MCF 10A (cell line): ENCODE data around the gene FGR. TPM values are rescaled to one million over a fixed set of nuclear protein-coding genes. Genes with fewer than 3 reads are reported as not detected.
"Not testable (repeated sequence)": the region's sequence is repeated elsewhere in the genome, so short reads cannot be mapped to it uniquely, and the experiment has no call there.

Experiments used
- BruUV-seq: library from RNA; stranded (reverse); fragments of 400-500 nt; replicated peaks from 2 replicates; lab custom pipeline; 2021; lab: Mats Ljungman, UMichigan
- CTCF ChIA-PET: fragments of 300-600 bp; sonication (Branson Sonifier 250); formaldehyde crosslinking; extraction: SDS; loops from one replicate; lab custom pipeline; 2021; ENCODE audit warnings: antibody characterized with exemption, inconsistent platforms; lab: Yijun Ruan, JAX
- POLR2A ChIA-PET: fragments of 300-600, 350-650 bp; sonication (Branson Sonifier 250); formaldehyde crosslinking; extraction: SDS; loops from one replicate; lab custom pipeline; 2020; ENCODE audit warnings: antibody characterized with exemption, inconsistent platforms; lab: Yijun Ruan, JAX
- DNase-seq: peaks from one replicate; pipeline ENCODE4 v3.0.0-alpha.2; 2018; ENCODE audit not compliant: unreplicated experiment
- H3K27ac Mint-ChIP-seq: one replicate; pipeline ENCODE4 v1.8.0; 2022; ENCODE audit warnings: mild to moderate bottlenecking, low read depth, mixed read lengths; ENCODE audit not compliant: unreplicated experiment
- H3K27me3 Mint-ChIP-seq: one replicate; pipeline ENCODE4 v1.8.0; 2022; ENCODE audit warnings: mixed read lengths; ENCODE audit not compliant: insufficient read depth, unreplicated experiment
- H3K36me3 Mint-ChIP-seq: one replicate; pipeline ENCODE4 v1.8.0; 2022; ENCODE audit warnings: mild to moderate bottlenecking, moderate library complexity, mixed read lengths; ENCODE audit not compliant: insufficient read depth, unreplicated experiment
- H3K4me1 Mint-ChIP-seq: one replicate; pipeline ENCODE4 v1.8.0; 2022; ENCODE audit warnings: mixed read lengths; ENCODE audit not compliant: insufficient read depth, unreplicated experiment
- H3K4me3 Mint-ChIP-seq: one replicate; pipeline ENCODE4 v1.8.0; 2022; ENCODE audit warnings: mild to moderate bottlenecking, moderate library complexity, mixed read lengths; ENCODE audit not compliant: unreplicated experiment
- H3K9me3 Mint-ChIP-seq: one replicate; pipeline ENCODE4 v1.8.0; 2022; ENCODE audit warnings: mixed read lengths; ENCODE audit not compliant: unreplicated experiment
- intact Hi-C: fragments of 100-400 bp; cut with micrococcal nuclease; formaldehyde crosslinking; loops from 2 replicates; pipeline ENCODE4 v1.14.1; 2022
- total RNA-seq: library from RNA; stranded (reverse); gene quantifications from 2 replicates; pipeline ENCODE4 v1.2.3, GENCODE V29; 2022
- TF ChIP-seq, protein P1 (sequence below): fragments of 200-600 bp; IDR thresholded peaks from one replicate; pipeline ENCODE4 v1.8.0; 2022; ENCODE audit warnings: antibody characterized with exemption, mild to moderate bottlenecking; ENCODE audit not compliant: unreplicated experiment

The FGR gene
- total RNA-seq, 1 experiment from 2014 or later, result not detected

DNA sequence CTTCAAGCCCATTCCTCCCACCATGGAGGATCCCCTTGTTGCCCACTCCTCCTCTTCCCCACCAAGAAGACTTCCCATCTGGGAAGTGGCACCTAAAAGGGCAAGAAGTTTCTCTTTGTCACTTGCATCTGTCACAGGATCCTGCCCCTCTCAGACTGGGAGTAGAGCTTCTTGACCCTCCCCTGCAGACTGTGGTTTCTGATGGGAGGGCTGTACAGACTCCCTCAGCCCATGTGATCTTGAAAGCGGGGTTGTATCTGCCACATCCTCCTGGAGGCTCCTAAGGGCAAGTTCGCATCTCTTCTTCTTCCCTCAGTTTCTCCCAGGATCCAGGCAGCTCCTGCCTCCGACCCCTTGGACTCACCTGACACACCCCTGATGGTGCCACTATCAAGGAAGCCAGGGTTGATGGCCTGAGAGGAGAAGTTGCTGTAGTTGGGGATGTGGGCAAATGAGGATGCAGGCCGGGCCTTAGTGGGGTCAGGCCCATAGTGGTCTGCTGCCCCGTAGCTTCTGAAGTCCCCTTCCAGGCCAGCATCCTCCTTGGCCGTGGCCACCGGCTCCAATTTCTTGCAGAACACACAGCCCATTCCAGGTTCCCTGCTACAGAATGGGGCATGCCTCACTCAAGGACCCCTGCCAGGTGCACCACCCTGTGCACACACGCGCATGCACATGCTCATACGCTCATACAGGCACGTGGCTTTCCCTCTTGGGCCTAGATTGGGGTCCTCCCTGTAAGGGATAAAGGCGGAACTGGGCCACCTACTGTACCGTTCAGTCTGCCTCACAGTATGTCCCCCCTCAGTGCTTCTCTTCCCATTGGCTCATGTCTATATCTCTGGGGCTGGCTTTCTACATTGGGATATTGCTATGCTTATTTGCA, 11.4 kb downstream of the FGR start:
- BruUV-seq, result no TSS peak
- H3K27me3 Mint-ChIP-seq, result peaks cover 3% of the 10 kb centered on the region
- intact Hi-C loops, result no loop called here
- no peak overlapping the region for H3K4me3 Mint-ChIP-seq
- no peaks in the 10 kb centered on the region for H3K9me3 Mint-ChIP-seq
- POLR2A ChIA-PET, result no interaction called here
- peaks cover 6% of the 10 kb centered on the region for H3K4me1 Mint-ChIP-seq
- DNase-seq, result no peak
- H3K36me3 Mint-ChIP-seq, result no peaks in the 10 kb centered on the region
- no peak overlapping the region for H3K27ac Mint-ChIP-seq
- CTCF ChIA-PET, result interaction anchor here (0.6 to 1.5 kb wide), 5 partner anchors 15 to 102 kb away, joined by 3 to 6 read pairs (median 4); no protein-coding TSS in a partner anchor
- TF ChIP-seq, protein P1, sequence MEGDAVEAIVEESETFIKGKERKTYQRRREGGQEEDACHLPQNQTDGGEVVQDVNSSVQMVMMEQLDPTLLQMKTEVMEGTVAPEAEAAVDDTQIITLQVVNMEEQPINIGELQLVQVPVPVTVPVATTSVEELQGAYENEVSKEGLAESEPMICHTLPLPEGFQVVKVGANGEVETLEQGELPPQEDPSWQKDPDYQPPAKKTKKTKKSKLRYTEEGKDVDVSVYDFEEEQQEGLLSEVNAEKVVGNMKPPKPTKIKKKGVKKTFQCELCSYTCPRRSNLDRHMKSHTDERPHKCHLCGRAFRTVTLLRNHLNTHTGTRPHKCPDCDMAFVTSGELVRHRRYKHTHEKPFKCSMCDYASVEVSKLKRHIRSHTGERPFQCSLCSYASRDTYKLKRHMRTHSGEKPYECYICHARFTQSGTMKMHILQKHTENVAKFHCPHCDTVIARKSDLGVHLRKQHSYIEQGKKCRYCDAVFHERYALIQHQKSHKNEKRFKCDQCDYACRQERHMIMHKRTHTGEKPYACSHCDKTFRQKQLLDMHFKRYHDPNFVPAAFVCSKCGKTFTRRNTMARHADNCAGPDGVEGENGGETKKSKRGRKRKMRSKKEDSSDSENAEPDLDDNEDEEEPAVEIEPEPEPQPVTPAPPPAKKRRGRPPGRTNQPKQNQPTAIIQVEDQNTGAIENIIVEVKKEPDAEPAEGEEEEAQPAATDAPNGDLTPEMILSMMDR, result no peak

GRCh38 chr1:27622828-27623227, 12.2 kb downstream of the FGR start:
- POLR2A ChIA-PET, result no interaction called here
- Mint-ChIP-seq H3K4me3 (no peak overlapping the region), H3K27me3 (no peaks in the 10 kb centered on the region), H3K27ac (no peak overlapping the region), H3K4me1 (peaks cover 6% of the 10 kb centered on the region), H3K9me3 (no peaks in the 10 kb centered on the region), H3K36me3 (no peaks in the 10 kb centered on the region)
- intact Hi-C loops, result no loop called here
- TF ChIP-seq, protein P1, result no peak
- DNase-seq, result no peak
- no TSS peak for BruUV-seq
- CTCF ChIA-PET, result interaction anchor here (0.7 to 1.5 kb wide), 3 partner anchors 21 to 67 kb away, joined by 4 to 6 read pairs (median 4); no protein-coding TSS in a partner anchor

GRCh38 chr1:27621051-27621920, 13.7 kb downstream of the FGR start:
- Mint-ChIP-seq H3K9me3 (no peaks in the 10 kb centered on the region), H3K4me1 (peaks cover 3% of the 10 kb centered on the region), H3K36me3 (no peaks in the 10 kb centered on the region), H3K4me3 (no peak overlapping the region), H3K27ac (no peak overlapping the region), H3K27me3 (no peaks in the 10 kb centered on the region)
- intact Hi-C loops, result no loop called here
- BruUV-seq, result no TSS peak
- TF ChIP-seq, protein P1, result no peak
- CTCF ChIA-PET, result interaction anchor here (0.9 to 2.2 kb wide), 5 partner anchors 15 to 65 kb away, joined by 4 to 10 read pairs (median 5); no protein-coding TSS in a partner anchor
- POLR2A ChIA-PET, result no interaction called here
- DNase-seq, result peak; percentile 85

DNA sequence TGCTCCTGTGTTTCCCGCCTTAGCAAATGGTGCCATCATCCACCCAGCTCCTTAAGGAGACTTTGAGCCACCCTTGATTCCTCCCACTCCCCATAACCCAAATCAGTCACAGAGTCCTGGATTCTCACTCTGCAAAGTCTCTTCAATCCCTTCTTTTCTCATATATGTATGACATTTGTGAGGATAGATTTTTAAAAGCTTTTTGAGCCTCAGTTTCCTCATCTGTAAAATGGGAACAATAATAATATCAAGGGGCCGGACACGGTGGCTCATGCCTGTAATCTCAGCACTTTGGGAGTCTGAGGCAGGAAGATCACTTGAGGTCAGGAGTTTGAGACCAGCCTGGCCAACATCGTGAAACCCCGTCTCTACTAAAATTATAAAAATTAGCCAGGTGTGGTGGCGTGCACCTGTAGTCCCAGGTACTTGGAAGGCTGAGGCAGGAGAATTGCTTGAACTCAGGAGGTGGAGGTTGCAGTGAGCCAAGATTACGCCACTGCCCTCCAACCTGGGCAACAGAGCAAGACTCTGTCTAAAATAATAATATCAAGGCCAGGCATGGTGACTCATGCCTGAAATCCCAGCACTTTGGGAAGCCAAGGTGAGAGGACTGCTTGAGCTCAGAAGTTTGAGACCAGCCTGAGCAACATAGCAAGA, 15.1 kb downstream of the FGR start:
- H3K4me3 Mint-ChIP-seq, intact Hi-C loops, H3K27ac Mint-ChIP-seq, H3K36me3 Mint-ChIP-seq, H3K27me3 Mint-ChIP-seq, BruUV-seq, H3K4me1 Mint-ChIP-seq, H3K9me3 Mint-ChIP-seq, POLR2A ChIA-PET, DNase-seq: not testable (repeated sequence)
- CTCF ChIA-PET, result interaction anchor here (1.3 to 2.2 kb wide), 4 partner anchors 13 to 43 kb away, joined by 4 to 10 read pairs (median 4); no protein-coding TSS in a partner anchor
